ENCODE data around the gene USF1. TPM values are rescaled to one million over a fixed set of nuclear protein-coding genes. Genes with fewer than 3 reads are reported as not detected.

Gene USF1, protein sequence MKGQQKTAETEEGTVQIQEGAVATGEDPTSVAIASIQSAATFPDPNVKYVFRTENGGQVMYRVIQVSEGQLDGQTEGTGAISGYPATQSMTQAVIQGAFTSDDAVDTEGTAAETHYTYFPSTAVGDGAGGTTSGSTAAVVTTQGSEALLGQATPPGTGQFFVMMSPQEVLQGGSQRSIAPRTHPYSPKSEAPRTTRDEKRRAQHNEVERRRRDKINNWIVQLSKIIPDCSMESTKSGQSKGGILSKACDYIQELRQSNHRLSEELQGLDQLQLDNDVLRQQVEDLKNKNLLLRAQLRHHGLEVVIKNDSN
- 56.1 TPM for total RNA-seq
- polyA plus RNA-seq (ENCODE audit: insufficient read depth, low read depth, low replicate concordance), result 48.7 TPM
- long read RNA-seq, donor 1, partial matches to known transcripts, result 0 of 6 reads
- long read RNA-seq, donor 1, other reads (novel, unspliced or antisense), result 0 of 6 reads
- long read RNA-seq, donor 2, partial matches to known transcripts, result 0 of 7 reads
- long read RNA-seq, donor 2, other reads (novel, unspliced or antisense), result 0 of 7 reads
- long read RNA-seq, donor 3, partial matches to known transcripts, result 0 of 4 reads
- long read RNA-seq, donor 3, other reads (novel, unspliced or antisense), result 0 of 4 reads
- long read RNA-seq, donor 4, transcript USF1-203 (11 exons, 1,807 nt), result major isoform, 8 of 11 reads
- long read RNA-seq, donor 4, partial matches to known transcripts, result 0 of 11 reads
- long read RNA-seq, donor 4, other reads (novel, unspliced or antisense), result 0 of 11 reads
- long read RNA-seq, donor 5, result 0 reads
- long read RNA-seq, donor 6, partial matches to known transcripts, result 0 of 5 reads
- long read RNA-seq, donor 6, other reads (novel, unspliced or antisense), result 0 of 5 reads
- long read RNA-seq, donor 7, transcript USF1-205 (11 exons, 1,092 nt), result minor isoform, 6 of 36 reads
- long read RNA-seq, donor 7, transcript USF1-203 (11 exons, 1,807 nt), result major isoform, 13 of 36 reads
- long read RNA-seq, donor 7, partial matches to known transcripts, result 1 of 36 reads
- long read RNA-seq, donor 7, other reads (novel, unspliced or antisense), result 15 of 36 reads
- long read RNA-seq, donor 8, partial matches to known transcripts, result 5 of 11 reads
- long read RNA-seq, donor 8, other reads (novel, unspliced or antisense), result 0 of 11 reads
- long read RNA-seq, donor 9, partial matches to known transcripts, result 0 of 8 reads
- long read RNA-seq, donor 9, other reads (novel, unspliced or antisense), result 0 of 8 reads
- long read RNA-seq, donor 10, transcript USF1-203 (11 exons, 1,807 nt), result major isoform, 5 of 8 reads
- long read RNA-seq, donor 10, partial matches to known transcripts, result 0 of 8 reads
- long read RNA-seq, donor 10, other reads (novel, unspliced or antisense), result 0 of 8 reads

DNA sequence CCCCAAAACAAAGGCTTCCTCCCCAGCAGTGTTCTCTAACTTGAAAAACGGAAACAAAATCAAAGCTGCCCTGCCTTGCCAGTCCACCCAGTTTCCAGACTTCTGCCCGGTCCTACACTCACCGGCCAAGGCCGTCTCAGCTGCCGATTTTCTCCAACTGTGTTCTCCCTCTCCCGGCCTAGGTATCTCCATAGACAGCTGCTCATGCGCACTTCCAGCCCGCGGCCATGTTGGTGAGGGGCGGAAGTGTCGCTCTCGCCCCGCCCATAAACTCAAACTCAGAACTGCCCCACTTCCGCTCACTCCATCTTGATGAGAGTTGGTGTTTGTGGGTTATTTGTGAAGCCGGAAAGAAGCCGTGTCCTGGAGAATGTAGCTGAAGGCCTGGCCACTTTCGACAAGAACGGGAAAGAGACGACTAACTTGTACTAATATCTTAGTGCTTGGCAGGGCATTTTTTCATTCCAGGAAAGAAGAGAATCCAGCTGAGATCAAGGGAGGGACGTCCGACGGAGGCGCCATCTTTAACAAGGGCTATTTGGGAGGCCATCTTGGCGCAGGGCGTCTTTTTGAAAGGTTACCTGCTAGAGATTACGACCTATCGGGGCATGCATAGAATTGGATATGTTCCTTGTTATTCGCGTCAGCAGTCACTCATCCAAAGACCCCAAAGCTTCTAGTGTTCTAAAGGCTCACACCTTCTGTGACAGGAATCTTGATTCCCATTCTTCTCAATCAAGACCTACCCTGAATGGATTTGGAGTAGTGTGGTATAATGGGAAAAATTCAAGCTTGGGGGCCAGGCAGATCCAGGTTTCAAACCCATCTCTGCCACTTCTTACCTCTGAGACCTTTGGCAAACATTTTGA is at the start of gene USF1:
USF1 (minus strand) TSS at position 242 of the 869 bp plus-strand sequence. CDS start 2,702 bp downstream, outside the sequence.
- no peaks in the 10 kb centered on the region for H3K9me3 ChIP-seq (ENCODE audit: control insufficient read depth in 2 of 3, insufficient read depth in 1 of 3, low read length in 3 of 3)
- peaks cover 5 to 18% (median 17%) of the 10 kb centered on the region in 3 donors for H3K36me3 ChIP-seq (ENCODE audit: control insufficient read depth in 2 of 3, insufficient read depth in 3 of 3, low read length in 3 of 3)
- peak within 1 kb of the TSS; percentile 90 to 98 (median 94) for H3K9ac ChIP-seq (ENCODE audit: low read length in 3 of 3)
- peak; percentile 96 to 99 (median 97) for DNase-seq
- peaks cover 3 to 8% (median 7%) of the 10 kb centered on the region in 3 donors for H3K4me1 ChIP-seq (ENCODE audit: control insufficient read depth in 2 of 3, insufficient read depth in 2 of 3, low read depth in 1 of 3, low read length in 3 of 3)
- peak within 1 kb of the TSS; percentile 87 to 97 (median 91) for H3K4me3 ChIP-seq (ENCODE audit: low read length in 3 of 3)
- H3K27ac ChIP-seq (ENCODE audit: low read depth in 2 of 2, low read length in 2 of 2), result peak within 1 kb of the TSS; percentile 93 to 96
- TF ChIP-seq CTCF (IDR thresholded peaks at IDR 0.05; ENCODE audit: borderline replicate concordance, extremely low read depth, insufficient read depth), result no peak
- peak; percentile 68 for FAIRE-seq
- H3K27me3 ChIP-seq (ENCODE audit: control insufficient read depth, insufficient read depth, low read length), result no peaks in the 10 kb centered on the region
- intact Hi-C loops (cut with DNase I), result no loop called here

DNA sequence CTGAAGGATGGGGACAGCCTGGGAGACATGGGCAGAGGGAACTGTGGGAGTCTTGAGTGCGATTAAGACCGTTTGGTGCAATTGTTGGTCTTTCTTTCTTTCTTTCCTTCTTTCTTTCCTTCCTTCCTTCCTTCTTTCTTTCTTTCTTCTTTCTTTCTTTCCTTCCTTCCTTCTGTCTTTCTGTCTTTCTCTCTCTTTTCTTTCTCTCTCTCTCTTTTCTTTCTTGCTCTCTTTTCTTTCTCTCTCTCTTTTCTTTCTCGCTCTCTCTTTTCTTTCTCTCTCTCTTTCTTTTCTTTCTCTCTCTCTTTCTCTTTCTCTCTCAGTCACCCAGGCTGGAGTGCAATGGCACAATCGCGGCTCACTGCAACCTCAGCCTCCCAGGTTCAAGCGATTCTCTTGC is 49.5 kb upstream of the USF1 start:
- intact Hi-C loops (cut with DNase I), result no loop called here

More for the DNA sequence above, 49.5 kb upstream of the USF1 start:
- Histone ChIP-seq H3K27me3 (ENCODE audit: control insufficient read depth, insufficient read depth, low read length) (no peaks in the 10 kb centered on the region), H3K36me3 (ENCODE audit: control insufficient read depth in 2 of 3, insufficient read depth in 3 of 3, low read length in 3 of 3) (no peaks in the 10 kb centered on the region), H3K4me1 (ENCODE audit: control insufficient read depth in 2 of 3, insufficient read depth in 2 of 3, low read depth in 1 of 3, low read length in 3 of 3) (peaks cover 0 to 7% (median 2%) of the 10 kb centered on the region in 3 donors), H3K27ac (ENCODE audit: low read depth in 2 of 2, low read length in 2 of 2) (no peak overlapping the region), H3K9me3 (ENCODE audit: control insufficient read depth in 2 of 3, insufficient read depth in 1 of 3, low read length in 3 of 3) (no peaks in the 10 kb centered on the region), H3K9ac (ENCODE audit: low read length in 3 of 3) (no peak overlapping the region), H3K4me3 (ENCODE audit: low read length in 3 of 3) (no peak overlapping the region)
- DNase-seq, result no peak
- no peak for FAIRE-seq
- TF ChIP-seq CTCF (IDR thresholded peaks at IDR 0.05; ENCODE audit: borderline replicate concordance, extremely low read depth, insufficient read depth), result no peak

Data from kidney (tissue), 22 donors.